Pancreas (tissue), 10 donors: Measurements from ENCODE around the gene ST6GALNAC6. TPM values are rescaled to one million over a fixed set of nuclear protein-coding genes. Genes with fewer than 3 reads are reported as not detected.
A peak's percentile ranks its signal among the peaks of the same experiment; 100 is the strongest.

ENCODE experiments used
- ATAC-seq, 4 donors: fragments of 200-7000 bp; cut with Tn5 transposase; one replicate each; pipeline versions ENCODE4 v1.8.0 to v1.9.1; 2020; ENCODE audit warnings: mild to moderate bottlenecking in 4 of 4, moderate library complexity in 4 of 4
- DNase-seq, 6 donors: peaks; one replicate each; pipeline ENCODE4 v3.0.0-alpha.2; 2020
- FAIRE-seq: peaks from 2 replicates; lab custom pipeline; 2012; peaks lifted over from hg19 to GRCh38; lab: Jason Lieb, UNC
- H3K27ac ChIP-seq, 4 donors: fragments of 200-600 bp; sonication (generic); 1 replicate in 3 of 4; 2 replicates in 1 of 4; pipeline versions ENCODE4 v1.5.0 to v1.8.0; 2020
- H3K27me3 ChIP-seq, 4 donors: fragments of 200-600 bp; one replicate each; pipeline ENCODE4 v1.8.0; 2021
- H3K36me3 ChIP-seq, 3 donors: fragments of 200-600 bp; sonication (generic) in 1 of 3; one replicate each; pipeline versions ENCODE4 v1.5.0 to v1.8.0; 2020 to 2021
- H3K4me1 ChIP-seq, 3 donors: fragments of 200-600 bp; one replicate each; pipeline ENCODE4 v1.8.0; 2021
- H3K4me3 ChIP-seq, 4 donors: fragments of 200-600 bp; sonication (generic) in 2 of 4; one replicate each; pipeline versions ENCODE4 v1.5.0 to v1.8.0; 2020 to 2021
- H3K9me3 ChIP-seq, 4 donors: fragments of 200-600 bp; one replicate each; pipeline ENCODE4 v1.8.0; 2021
- CTCF ChIP-seq, 4 donors: fragments of 200-600 bp; sonication (generic) in 3 of 4; IDR thresholded peaks; one replicate each; pipeline versions ENCODE4 v1.5.0 to v1.8.0; 2021; ENCODE audit warnings: antibody characterized with exemption in 4 of 4
- WGBS, 2 donors: extraction: QIAGEN DNeasy Blood & Tissue Kit; methylation state at CpG; one replicate each; pipeline ENCODE4 v1.1.7; 2013; 5-methylcytosine and 5-hydroxymethylcytosine counted together
- intact Hi-C, 3 donors: fragments of 100-400 bp; cut with DNase I; formaldehyde crosslinking; loops; one replicate each; pipeline versions ENCODE4 v1.11.1 to v1.14.2; 2022
- polyA plus RNA-seq, 2 donors: library from polyadenylated mRNA; stranded (reverse); fragments of 200-250 nt; gene quantifications; one replicate each; pipeline ENCODE4 v1.2.3, GENCODE V29; 2013
- total RNA-seq, 6 donors: library from RNA; stranded (reverse); fragmentation: NEBNext Ultra II Directional in 4 of 6; extraction: Animal tissue kit (Norgen Biotek cat#: 25700) in 4 of 6; gene quantifications; one replicate each; pipeline versions ENCODE4 v1.2.1 to v1.2.4, GENCODE V29; 2021 to 2023
- donor health status: healthy with polysubstance abuse.
- donor health status: DM: no; HTN: no; CAD: no; lungs with moderate emphysema.
- donor health status: DM: no; HTN: no; CAD: no.
- donor health status: control.
- donor health status: control.
- donor health status: Bipolar disorder and iron deficiency.
- donor health status: DM: yes; HTN: yes; CAD: no.
- donor health status: DM: no; HTN: no; CAD: no.
- donor health status: DM: no; HTN: no; CAD: no.
- donor health status: DM: yes; HTN: yes; CAD: no.

The ST6GALNAC6 gene
- total and polyA plus RNA-seq, 8 donors: 20.7 to 35.7 (median 27.0) TPM

- intact Hi-C loops: loop anchor here in 1 of 3 donors (5.0 to 10.0 kb wide), 2 partner anchors 131 to 274 kb away; partner anchors contain the start of gene TOR2A
- Histone ChIP-seq H3K9me3 (no peaks in the 10 kb centered on the region), H3K36me3 (peaks cover 0 to 6% (median 0%) of the 10 kb centered on the region in 3 donors), H3K4me1 (no peaks in the 10 kb centered on the region), H3K27ac (no peak overlapping the region), H3K4me3 (no peak overlapping the region), H3K27me3 (no peaks in the 10 kb centered on the region)
- no peak for FAIRE-seq
- 93 to 95% methylated on average over 17 to 18 of the region's 18 CpGs for WGBS, 2 donors
- no peak for DNase-seq
- no peak for ATAC-seq
- TF ChIP-seq CTCF (IDR thresholded peaks at IDR 0.05): no peak
These were observed 31.0 kb downstream of the ST6GALNAC6 start for GRCh38 chr9:127868278-127868902.

- H3K36me3 ChIP-seq: peaks cover 0 to 6% (median 0%) of the 10 kb centered on the region in 3 donors
- peak in 3 of 6 donors; percentile 13 to 67 (median 26) for DNase-seq
- no peaks in the 10 kb centered on the region for H3K4me1 ChIP-seq
- FAIRE-seq: no peak
- H3K27ac ChIP-seq: no peak overlapping the region
- no peak for TF ChIP-seq CTCF (IDR thresholded peaks at IDR 0.05)
- no peak for ATAC-seq
- 90 to 92% methylated on average over 30 of the region's 30 CpGs for WGBS, 2 donors
- intact Hi-C loops: loop anchor here in 1 of 3 donors (5.0 to 10.0 kb wide), 2 partner anchors 130 to 273 kb away; partner anchors contain the start of gene TOR2A
- no peak overlapping the region for H3K4me3 ChIP-seq
- no peaks in the 10 kb centered on the region for H3K27me3 ChIP-seq
- H3K9me3 ChIP-seq: no peaks in the 10 kb centered on the region
These were observed 31.8 kb downstream of the ST6GALNAC6 start for GRCh38 chr9:127867356-127868277.

GRCh38 chr9:127866535-127866934, 32.9 kb downstream of the ST6GALNAC6 start:
- Histone ChIP-seq H3K9me3 (no peaks in the 10 kb centered on the region), H3K27ac (no peak overlapping the region), H3K4me3 (no peak overlapping the region), H3K4me1 (no peaks in the 10 kb centered on the region), H3K27me3 (no peaks in the 10 kb centered on the region), H3K36me3 (peaks cover 0 to 6% (median 0%) of the 10 kb centered on the region in 3 donors)
- DNase-seq: no peak
- TF ChIP-seq CTCF (IDR thresholded peaks at IDR 0.05): no peak
- no peak for ATAC-seq
- intact Hi-C loops: loop anchor here in 1 of 3 donors (5.0 to 10.0 kb wide), 2 partner anchors 129 to 272 kb away; partner anchors contain the start of gene TOR2A
- no peak for FAIRE-seq
- WGBS, 2 donors: 95% methylated on average over 13 of the region's 13 CpGs

GRCh38 chr9:127865645-127866464, 33.5 kb downstream of the ST6GALNAC6 start:
- H3K27me3 ChIP-seq: no peaks in the 10 kb centered on the region
- H3K36me3 ChIP-seq: peaks cover 0 to 6% (median 0%) of the 10 kb centered on the region in 3 donors
- TF ChIP-seq CTCF (IDR thresholded peaks at IDR 0.05): no peak
- no peak for ATAC-seq
- intact Hi-C loops: loop anchor here in 1 of 3 donors (5.0 to 10.0 kb wide), 2 partner anchors 129 to 271 kb away; partner anchors contain the start of gene TOR2A
- no peak for FAIRE-seq
- WGBS, 2 donors: 80 to 81% methylated on average over 19 of the region's 19 CpGs
- H3K27ac ChIP-seq: no peak overlapping the region
- DNase-seq: no peak
- H3K4me1 ChIP-seq: no peaks in the 10 kb centered on the region
- H3K9me3 ChIP-seq: no peaks in the 10 kb centered on the region
- H3K4me3 ChIP-seq: no peak overlapping the region
